HG02852 (cell line): ENCODE results near the gene FMR1.

Source experiments
- ATAC-seq: cut with Tn5 transposase; IDR thresholded peaks from one replicate; pipeline ENCODE4 v1.9.1; 2021; ENCODE audit warnings: mild to moderate bottlenecking, moderate library complexity; ENCODE audit not compliant: unreplicated experiment

Gene FMR1

DNA sequence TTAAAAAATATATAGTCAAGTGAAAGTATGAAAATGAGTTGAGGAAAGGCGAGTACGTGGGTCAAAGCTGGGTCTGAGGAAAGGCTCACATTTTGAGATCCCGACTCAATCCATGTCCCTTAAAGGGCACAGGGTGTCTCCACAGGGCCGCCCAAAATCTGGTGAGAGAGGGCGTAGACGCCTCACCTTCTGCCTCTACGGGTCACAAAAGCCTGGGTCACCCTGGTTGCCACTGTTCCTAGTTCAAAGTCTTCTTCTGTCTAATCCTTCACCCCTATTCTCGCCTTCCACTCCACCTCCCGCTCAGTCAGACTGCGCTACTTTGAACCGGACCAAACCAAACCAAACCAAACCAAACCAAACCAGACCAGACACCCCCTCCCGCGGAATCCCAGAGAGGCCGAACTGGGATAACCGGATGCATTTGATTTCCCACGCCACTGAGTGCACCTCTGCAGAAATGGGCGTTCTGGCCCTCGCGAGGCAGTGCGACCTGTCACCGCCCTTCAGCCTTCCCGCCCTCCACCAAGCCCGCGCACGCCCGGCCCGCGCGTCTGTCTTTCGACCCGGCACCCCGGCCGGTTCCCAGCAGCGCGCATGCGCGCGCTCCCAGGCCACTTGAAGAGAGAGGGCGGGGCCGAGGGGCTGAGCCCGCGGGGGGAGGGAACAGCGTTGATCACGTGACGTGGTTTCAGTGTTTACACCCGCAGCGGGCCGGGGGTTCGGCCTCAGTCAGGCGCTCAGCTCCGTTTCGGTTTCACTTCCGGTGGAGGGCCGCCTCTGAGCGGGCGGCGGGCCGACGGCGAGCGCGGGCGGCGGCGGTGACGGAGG is at the start of gene FMR1:
Gene FMR1 (plus strand): TSS at position 728 of the 831 bp plus-strand sequence. CDS start 261 bp downstream, outside the sequence.
- ATAC-seq, result peak; percentile 80

DNA sequence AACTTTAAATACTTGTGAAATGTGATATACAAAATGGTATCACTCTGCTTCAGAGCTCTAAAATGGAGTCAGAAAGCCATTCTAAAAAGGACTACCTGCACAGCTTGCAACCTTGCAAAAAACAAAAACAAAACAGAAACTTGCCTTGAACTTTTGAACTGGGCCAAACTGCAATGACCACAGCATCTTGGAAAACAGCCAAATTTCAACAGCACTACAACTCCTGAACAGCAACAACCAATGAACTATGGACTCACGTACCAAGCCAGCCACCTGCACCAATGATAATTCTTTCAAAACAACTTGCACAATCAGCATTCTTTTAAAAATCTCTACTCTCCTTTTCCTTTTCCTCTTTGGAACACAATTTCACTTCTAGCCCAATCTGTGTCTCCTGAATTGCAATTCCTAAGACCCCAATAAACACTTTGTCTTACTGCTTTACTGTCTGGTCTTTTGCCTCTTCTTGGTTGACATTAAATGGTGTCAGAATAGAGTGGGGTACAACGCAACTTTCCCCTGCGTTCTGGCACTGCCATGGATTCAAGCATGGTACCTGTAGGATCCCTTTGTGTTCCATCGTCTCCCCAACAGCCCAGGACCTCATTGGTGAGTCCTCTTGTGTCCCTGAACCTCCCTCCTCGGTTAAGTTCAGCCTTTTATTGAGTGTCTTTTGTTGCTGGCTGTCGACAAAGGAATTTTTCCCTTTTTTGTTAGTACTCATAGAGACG is 35.7 kb upstream of the FMR1 start:
- ATAC-seq, result peak; percentile 98

DNA sequence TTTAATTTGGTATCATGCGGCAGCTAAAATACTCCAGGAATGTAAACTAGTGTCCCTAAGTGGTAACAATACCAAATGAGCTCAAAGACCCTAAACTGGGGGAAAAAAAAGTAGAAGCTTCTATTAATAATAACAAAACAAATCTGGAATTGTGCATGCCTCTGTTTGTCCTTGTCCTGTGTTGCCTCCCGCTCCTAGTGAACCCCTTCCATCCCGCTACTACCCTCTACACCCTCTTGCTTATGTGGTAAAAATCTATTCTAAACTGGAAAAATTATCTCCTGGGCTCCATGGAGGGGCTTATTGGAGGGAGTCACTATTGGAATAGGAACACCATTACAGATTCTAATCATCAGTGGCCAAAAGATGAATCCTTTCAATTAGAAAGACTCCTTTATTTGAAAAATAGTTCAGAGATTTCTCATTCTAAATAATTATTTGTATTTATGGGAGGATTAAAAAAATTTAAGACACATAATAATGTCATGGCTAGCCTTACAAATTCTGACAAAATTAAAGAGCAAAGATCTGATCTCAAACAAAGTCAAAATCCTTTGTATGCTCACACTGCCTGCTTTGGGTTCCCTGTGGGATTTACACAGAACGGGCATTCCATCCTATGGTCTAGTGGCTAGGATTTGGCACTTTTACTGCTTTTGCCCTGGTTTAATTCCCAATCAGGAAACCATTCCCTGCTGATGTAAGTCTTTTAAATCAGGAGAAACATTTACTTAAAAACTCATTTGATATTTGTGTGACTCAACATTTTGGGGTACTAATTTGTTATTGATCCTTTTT is 34.7 kb upstream of the FMR1 start:
- no peak for ATAC-seq

DNA sequence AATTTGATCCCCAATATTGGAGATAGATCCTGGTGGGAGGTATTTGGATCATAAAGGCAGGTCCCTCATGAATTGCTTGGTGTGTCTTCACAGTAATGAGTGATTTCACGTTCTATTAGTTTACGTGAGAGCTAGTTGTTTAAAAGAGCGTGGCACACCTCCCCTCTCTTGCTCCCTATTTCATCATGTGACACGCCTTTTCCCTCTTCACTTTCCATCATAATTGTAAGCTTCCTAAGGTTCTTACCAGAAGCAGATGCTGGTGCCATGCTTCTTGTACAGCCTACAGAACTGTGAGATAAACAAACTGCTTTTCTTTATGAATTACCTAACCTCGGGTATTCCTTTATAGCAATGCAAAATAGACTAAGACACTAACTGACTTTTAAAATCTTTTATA is 34.0 kb upstream of the FMR1 start:
- no peak for ATAC-seq

DNA sequence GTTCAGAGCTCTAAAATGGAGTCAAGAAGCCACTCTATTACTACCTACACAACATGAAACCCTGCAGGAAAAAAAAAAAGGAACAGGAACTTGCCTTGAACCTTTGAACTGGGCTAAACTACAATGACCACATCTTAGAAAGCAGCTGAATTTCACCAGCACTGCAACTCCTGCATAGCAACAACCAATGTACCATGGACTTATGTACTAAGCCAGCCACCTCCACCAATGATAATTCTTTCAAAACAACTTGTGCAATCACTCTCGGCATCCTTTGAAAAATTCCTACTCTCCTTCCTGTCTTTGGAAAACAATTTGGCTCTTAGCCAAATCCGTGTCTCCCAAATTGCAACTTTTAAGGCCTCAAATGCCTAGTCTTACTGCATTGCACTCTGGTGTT is 26.8 kb upstream of the FMR1 start:
- ATAC-seq, result peak; percentile 83

DNA sequence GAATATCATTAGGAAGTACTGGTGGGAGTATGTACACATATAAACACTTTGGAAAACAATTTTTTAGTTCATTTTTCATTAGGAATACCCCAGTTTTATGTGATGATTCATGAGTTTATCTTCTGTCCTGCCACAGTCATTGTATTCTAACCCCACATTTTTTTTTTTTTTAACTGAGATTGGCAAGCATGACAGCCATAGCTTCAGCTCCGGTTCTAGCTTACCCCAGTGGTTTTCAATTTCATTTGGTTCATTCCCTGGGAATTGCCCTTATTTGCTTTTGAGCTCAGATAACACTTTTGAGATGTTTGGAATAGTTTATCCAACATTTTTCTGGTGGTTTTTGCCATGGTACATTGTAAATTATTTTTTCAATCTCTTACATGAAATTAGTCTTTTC is 21.0 kb upstream of the FMR1 start:
- no peak for ATAC-seq

DNA sequence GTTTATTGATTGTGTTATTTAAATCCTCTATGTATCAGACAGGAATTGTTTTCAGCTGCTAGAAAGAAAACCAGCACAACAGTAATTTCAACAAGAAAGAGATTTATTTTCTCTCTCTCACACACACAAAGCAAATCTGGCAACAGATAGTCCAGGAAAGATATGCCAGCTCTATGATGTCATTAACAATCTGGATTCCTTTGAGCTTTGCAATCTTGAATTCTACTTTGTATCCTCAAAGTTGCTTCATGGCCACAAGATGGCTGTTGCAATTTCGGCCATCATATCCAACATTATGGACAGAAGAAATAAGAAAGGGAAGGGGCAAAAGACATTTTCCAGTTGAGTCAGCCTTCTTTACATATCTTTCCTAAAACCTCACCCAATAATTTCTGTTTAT is 19.8 kb upstream of the FMR1 start:
- no peak for ATAC-seq

DNA sequence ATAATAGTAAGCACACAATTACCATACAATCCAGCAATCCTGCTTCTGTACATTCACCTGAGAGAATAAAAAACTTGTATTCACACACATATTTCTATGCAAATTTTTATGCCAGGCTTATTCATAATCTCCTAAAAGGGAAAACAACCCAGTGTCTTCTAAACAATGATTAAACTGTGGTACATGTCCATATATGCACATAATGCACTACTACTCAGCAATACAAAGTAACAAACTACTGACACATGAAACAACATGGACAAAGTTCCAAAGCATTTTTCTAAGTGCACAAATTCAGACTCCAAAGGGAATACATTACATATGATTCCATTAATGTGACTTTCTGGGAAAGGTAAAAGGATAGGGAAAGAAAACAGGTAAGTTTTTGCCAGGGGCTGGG is 18.0 kb upstream of the FMR1 start:
- no peak for ATAC-seq

DNA sequence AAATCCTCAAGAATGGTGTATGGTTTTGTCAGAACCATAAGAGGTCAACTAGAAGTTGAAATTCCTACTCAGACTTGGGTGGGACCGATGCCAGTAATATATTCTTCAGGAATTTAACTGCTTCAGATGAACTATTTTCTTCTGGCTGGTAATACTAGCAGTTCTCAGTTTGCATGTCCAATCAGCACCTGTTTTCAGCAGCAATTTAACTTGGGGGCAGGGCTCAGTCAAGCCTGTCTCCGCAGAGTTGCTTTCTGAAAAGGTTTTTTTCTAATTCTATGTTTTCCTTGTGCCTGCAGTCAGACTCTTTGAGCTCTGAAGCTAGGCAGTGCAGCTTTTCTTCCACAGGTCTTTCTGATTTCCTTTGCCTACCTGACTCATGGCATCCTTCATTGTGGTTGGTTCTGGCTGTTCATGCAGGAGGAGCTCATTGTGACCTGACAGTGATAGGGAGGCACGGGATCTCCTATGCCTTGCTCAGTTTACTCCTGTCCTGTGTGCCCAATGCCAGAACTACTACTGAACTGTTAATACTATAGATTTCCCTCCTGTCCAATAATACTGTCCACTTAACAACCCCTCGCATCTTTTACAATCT is 17.3 kb upstream of the FMR1 start:
- ATAC-seq, result no peak

DNA sequence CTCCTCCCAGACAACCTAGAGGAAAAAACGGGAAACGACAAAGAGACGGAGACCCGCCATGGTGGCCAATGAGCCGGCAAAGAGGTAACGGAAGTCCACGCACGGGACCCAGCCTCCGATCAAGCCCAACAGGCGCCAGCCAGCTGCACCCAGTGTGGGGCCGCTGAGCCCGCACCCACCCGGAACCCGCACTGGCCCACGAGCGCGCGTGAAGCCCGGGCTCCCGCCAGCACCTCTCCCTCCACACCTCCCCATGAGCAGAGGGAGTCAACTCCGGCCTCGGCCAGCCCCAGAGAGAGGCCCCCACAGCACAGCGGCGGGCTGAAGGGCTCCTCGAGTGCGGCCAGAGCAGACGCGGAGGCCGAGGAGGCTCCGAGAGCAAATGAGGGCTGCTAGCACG is 14.6 kb upstream of the FMR1 start:
- no peak for ATAC-seq

DNA sequence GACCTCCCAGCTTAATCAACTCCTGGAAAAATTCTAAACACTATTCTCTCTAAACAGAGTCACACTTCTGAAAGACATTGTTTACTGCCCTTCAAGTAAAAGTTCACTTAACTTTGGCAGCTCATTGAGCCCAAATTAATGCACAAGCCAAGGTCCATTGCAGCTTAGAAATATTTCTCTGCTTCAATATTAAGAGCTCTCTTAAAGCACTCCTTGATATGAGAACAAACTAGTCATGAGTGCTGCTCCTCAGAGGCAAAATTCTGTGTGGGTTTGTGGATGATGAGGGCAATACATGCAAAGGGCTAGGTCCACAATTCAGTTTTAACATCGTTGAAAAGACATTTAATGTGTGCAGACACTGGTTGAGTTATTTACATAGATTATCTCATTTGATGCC is 12.8 kb upstream of the FMR1 start:
- ATAC-seq, result no peak

DNA sequence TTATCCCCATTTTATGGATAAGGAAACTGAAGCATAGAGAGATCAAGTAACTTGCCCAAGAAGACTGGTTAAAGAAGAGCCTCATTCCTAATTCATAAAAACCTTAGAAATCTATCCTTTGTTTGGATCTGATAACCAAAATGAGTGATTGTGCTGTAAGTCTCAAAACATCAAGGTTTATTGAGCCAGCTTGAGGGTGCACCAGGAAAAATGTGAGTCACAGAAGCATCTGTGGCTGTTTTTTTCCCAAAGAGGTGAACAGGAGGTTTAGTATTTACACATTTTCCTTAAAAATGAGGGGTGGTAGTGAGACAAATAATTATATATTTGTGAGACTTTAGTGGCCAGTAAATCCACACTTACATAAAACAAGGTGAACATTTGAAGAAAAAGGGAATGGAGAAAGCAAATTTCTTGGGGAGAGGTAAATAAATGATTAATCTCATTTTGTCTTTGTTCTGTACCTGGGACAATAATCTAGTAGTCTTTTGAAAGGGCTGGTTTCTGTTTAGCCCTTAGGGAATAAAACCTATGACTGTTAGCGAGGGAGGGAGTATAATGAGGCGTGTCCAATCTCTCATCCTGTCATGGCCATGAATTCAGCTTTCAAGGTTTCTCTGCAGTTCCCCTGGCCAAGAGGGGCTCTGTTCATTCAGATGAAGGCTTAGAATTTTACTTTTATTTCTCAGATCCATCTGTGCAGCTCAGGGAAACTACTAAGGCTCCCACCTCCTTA is 12.2 kb upstream of the FMR1 start:
- no peak for ATAC-seq

DNA sequence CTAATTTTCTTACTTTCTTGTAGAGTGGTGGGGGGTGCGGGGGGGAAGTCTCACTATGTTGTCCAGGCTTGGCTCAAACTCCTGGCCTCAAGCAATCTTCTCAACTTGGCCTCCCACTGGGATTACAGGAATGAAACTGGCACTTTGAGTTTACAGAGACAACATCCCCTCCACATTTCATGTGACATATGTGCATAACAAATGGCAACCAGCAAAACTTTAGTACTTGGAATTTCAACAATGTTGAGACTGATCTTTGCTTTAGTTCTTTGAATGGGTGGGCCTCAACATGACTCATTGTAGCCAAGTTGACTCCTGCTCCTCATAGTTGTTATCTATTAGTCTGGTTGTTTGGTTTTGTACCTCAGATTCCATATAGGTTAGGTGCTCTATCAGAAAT is 11.4 kb upstream of the FMR1 start:
- no peak for ATAC-seq

DNA sequence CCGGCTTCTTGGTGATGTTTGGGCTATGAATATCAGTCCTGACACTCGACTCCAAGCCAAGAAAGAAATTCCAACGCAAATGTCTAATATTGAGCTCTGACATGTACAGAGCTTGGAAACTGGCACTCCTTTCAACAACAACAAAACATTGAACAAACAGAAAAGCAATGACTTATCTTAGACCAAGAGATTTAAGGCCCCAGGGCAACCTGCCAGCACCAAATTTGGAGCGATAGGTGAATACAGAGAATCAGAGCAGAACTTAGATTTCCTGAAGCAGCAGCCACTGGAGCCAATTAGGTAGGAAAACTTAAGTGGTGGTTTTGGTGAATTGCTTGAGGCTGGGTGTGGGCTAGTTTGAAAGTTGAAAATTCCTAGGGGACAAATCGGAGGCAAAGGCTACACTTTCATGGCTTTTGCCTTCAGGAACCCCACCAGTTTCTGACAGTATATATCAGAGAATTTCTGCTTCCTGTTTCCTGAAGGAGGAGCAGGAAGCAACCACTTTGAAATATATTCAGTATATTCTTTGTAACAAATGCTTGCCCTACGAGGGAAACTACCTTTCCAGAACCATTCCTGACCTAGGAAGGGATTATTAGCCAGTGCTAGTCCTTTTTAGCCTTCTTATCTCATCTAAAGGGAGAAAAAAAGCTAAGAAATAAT is 10.1 kb upstream of the FMR1 start:
- no peak for ATAC-seq

DNA sequence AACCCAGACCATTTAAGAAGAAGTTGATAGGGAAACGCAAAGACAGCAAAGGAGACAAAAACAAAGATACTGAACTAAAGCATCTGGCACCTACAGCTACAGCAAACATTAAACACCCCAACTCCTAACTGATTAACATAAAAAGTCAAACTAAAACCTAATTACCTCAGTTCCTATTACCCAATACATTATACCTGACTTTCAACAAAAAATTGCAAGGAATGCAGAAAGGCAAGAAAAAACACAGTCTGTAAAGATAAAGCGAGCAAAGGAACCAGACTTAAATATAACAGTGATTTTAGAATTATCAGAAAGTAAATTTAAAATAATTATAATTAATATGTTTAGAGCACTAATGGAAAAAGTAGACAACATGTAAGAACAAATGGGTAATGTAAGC is 9.4 kb upstream of the FMR1 start:
- no peak for ATAC-seq

DNA sequence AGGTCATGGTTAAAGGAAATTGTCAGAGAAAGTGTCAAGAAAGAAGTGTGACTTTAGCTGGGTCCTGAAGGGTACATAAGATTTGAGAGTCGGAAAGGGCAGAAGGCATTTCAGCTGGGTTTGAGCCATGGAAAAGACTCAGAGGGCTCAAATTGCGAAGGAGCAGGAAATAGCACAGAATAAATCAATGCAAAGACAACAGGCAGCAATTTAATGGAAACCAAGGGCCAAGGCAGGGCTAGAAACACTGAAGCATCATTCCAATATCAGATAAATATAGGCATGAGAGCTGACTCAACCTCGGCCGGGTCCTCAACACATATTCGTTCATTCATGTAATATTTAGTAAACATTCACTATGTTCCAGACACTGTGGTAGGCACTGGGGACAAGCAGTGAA is 3.6 kb upstream of the FMR1 start:
- ATAC-seq, result no peak

DNA sequence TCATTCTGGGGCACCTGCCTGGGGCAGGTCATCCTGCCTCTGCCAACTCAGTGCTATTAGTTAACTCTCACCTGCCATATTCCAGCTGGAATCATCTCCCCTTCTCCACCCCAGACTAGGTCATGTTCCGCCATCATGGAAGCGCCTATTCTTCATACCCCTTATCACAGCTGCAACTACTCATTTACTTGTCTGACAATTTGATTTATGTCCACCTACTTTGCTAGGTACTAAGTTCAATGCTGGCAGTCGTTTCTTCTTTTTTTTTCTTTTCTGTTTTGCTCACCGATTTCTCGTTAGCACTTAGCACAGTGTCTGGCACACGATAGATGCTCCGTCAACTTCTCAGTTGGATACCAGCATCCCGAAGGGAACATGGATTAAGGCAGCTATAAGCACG is 1.1 kb upstream of the FMR1 start:
- ATAC-seq, result no peak

DNA sequence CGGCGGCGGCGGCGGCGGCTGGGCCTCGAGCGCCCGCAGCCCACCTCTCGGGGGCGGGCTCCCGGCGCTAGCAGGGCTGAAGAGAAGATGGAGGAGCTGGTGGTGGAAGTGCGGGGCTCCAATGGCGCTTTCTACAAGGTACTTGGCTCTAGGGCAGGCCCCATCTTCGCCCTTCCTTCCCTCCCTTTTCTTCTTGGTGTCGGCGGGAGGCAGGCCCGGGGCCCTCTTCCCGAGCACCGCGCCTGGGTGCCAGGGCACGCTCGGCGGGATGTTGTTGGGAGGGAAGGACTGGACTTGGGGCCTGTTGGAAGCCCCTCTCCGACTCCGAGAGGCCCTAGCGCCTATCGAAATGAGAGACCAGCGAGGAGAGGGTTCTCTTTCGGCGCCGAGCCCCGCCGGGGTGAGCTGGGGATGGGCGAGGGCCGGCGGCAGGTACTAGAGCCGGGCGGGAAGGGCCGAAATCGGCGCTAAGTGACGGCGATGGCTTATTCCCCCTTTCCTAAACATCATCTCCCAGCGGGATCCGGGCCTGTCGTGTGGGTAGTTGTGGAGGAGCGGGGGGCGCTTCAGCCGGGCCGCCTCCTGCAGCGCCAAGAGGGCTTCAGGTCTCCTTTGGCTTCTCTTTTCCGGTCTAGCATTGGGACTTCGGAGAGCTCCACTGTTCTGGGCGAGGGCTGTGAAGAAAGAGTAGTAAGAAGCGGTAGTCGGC is 528 bp downstream of the FMR1 start:
- ATAC-seq, result peak; percentile 39

DNA sequence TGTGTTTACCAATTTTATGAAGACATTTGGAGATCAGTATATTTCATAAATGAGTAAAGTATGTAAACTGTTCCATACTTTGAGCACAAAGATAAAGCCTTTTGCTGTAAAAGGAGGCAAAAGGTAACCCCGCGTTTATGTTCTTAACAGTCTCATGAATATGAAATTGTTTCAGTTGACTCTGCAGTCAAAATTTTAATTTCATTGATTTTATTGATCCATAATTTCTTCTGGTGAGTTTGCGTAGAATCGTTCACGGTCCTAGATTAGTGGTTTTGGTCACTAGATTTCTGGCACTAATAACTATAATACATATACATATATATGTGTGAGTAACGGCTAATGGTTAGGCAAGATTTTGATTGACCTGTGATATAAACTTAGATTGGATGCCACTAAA is 1.9 kb downstream of the FMR1 start:
- no peak for ATAC-seq
